HG03439 (cell line): ENCODE measurements around the gene EARS2.
"Not testable (repeated sequence)": the region's sequence is repeated elsewhere in the genome, so short reads cannot be mapped to it uniquely, and the experiment has no call there.

Source experiments
- ATAC-seq: cut with Tn5 transposase; IDR thresholded peaks from one replicate; pipeline ENCODE4 v1.9.1; 2021; ENCODE audit warnings: mild to moderate bottlenecking, moderate library complexity; ENCODE audit not compliant: unreplicated experiment

Gene EARS2

DNA sequence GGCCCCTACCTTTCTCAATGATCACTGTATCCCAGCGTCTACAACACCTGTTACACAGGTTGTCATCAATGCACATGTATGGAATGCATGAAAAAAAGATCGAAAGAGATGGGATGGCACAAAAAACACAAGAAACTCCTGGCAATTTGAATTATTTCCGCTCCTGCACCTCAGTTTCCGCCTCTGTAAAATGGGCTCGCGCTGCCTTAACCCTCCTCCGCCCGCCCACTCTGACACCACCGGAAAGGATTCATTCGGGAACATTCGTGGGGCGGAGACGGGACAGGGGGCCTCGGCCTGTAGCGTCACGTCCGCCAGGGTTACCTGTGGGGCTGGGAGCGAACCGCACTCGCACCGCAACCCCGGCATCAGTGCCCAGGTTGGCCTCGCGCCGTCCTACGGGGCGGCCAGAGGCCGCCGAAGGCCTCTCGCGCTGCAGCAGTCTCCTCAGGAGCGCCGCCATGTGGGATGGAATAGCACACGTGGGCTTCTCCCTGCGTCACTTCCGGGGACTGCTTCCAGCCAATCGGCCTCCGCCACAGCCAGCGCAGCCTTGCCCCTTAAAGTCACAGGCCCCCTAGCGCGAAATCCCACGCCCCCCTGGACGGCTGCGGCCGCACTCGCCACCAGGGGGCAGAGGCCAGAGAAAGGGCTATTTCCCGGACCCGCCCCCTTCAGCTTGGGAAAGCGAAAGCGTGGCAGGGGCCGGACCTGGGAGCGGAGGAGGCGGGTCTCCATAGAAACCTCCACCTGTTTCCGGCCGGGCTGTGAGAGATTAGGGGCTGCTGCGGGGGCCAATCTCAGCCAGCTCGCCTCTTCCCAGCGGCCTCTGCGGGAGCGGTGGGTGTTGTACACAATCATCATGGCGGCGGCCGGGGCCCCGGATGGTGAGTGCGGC is at the start of gene EARS2, which contains the start of gene UBFD1:
Gene EARS2, minus strand, starts transcription at position 470 of the 898 bp plus-strand sequence. Its CDS starts 7 bp downstream, at position 463.
Gene UBFD1, plus strand, starts transcription at position 847 of the 898 bp plus-strand sequence. Its CDS starts 16 bp downstream, at position 863.
- peak; percentile 88 for ATAC-seq

DNA sequence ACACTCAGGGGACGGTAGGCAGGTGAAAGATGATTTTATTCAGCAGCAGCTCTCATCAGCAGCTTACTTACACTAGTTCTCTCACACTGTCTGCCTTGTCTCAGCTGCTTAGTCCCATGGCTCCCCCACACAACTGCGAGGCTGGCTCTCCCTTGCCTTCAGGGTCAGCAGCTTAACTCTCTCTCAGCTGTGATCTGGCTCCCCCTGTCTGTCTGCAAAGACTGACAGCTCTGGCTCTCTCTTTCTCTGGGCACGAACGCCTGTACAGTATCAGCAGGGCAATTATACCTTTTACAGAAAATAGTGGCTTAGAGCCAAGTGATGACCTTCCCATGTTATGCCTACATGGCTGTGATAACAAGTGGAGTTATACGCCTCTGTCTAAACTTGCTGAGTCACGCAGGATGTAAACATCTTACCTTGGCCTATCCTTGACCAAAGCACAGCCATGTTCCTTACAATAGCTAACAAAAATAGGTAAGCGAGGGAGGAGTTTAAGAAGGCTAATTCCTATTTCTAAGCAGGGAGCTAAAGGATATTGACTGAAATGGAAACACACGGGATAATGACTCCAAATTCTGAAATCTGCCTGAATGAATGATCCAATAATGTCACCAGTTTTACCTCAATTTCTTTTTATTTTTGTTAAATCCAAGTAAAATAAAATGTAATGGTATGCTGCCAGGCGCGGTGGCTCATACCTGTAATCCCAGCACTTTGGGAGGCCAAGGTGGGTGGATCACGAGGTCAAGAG is 40.0 kb upstream of the EARS2 start:
- no peak for ATAC-seq

DNA sequence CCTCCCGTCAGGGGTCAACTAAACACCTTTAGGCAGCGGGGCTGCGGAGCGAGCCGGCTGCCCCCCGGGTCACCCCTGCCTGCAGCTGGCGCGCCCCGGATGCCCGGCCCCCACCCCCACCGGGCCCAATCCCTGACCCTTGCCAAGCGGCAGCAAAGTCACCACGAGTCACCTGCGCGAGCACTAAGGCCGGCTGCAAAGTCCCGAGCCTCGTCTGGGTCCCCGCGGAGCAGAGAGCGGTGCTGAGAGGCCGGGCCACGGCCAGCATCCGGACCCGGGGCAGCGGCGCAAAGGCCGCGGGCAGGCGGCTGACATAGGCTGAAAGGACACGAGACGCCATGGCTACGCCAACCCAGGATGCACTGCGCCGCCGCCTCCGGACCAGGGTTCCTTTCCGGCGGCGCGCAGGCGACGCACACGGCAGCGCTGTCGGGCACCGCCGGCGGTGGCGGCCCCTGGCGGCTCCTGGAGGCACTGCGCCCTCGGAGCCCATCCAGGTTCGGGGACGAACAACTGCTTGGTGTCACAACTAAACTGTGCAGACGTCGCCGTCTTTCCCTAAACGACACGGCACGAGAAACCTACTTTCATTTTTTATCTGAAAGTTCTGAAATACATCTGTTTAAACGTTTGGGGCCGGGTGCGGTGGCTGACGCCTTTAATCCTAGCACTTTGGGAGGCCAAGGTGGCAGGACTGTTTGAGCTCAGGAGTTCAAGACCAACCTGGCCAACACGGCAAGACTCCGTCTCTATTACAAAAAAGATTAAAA is 39.0 kb upstream of the EARS2 start, which contains the start of gene NDUFAB1:
Gene NDUFAB1, minus strand, starts transcription at position 366 of the 770 bp plus-strand sequence. Its CDS starts 26 bp downstream, at position 340.
- peak; percentile 89 for ATAC-seq

DNA sequence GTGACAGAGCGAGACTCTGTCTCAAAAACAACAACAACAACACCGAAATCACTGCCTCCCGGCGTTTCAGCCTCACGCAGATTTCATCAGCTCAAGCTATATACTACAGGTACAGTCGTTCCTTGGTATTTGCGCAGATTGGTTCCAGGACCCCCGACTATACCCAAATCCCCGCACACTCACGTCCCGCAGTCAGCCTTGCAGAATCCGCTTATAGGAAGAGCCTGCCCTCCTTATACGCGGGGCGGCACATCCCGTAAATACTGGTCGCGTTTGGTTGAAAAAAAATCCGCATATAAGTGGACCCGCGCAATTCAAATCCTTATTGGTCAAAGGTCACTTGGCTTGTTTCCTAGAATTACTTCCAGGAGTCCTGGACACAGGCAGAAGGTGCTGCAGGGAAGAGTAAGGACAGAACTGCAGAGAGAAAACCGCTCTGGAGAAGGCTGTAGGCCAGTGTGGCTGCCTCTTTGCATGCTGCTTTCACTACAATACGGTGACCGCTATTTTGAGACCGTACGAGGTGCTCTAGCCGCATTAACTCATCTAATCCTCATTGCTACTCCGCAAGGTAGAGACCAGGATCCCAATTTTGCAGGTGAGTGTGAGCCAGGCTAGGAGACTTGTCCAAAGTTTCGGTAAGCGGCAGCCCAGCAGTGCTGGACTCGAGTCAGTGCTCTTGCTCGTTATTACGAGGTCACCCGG is 38.2 kb upstream of the EARS2 start:
- ATAC-seq = no peak

- ATAC-seq = no peak
Measured at GRCh38 chr16:23594186-23594585, 37.0 kb upstream of the EARS2 start.

- no peak for ATAC-seq
Measured at GRCh38 chr16:23590181-23590580, 33.0 kb upstream of the EARS2 start.

DNA sequence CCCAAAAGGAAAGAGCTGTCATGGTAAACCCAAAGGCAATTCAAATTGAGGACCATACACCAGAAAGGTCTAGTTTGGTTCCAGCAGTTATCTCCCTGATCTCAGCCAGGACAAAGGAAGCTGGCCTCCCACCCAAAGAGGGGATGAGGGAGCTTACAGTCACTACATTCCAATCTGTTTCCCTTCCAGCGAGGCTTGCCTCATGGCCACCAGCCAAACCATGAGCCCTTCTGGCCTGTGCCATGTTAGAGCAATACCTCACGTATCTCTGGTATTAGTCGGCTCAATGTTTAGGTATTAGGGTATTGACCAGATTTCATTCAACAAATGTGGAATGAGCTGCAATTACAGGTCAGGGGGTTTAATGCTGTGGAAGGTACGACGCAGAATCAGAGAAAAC is 30.6 kb upstream of the EARS2 start:
- ATAC-seq = no peak

- ATAC-seq = no peak
Measured at GRCh38 chr16:23584186-23585076, 27.3 kb upstream of the EARS2 start.

DNA sequence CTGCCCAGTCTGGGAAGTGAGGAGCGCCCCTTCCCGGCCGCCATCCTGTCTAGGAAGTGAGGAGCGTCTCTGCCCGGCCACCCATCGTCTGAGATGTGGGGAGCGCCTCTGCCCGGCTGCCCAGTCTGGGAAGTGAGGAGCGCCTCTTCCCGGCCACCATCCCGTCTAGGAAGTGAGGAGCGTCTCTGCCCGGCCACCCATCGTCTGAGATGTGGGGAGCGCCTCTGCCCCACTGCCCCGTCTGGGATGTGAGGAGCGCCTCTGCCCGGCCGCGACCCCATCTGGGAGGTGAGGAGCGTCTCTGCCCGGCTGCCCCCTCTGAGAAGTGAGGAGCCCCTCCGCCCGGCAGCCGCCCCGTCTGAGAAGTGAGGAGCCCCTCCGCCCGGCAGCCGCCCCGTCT is 26.1 kb upstream of the EARS2 start:
- ATAC-seq = not testable (repeated sequence)

- no peak for ATAC-seq
Measured at GRCh38 chr16:23581764-23582163, 24.6 kb upstream of the EARS2 start.

GRCh38 chr16:23580391-23580790 is 23.2 kb upstream of the EARS2 start:
- ATAC-seq = no peak

DNA sequence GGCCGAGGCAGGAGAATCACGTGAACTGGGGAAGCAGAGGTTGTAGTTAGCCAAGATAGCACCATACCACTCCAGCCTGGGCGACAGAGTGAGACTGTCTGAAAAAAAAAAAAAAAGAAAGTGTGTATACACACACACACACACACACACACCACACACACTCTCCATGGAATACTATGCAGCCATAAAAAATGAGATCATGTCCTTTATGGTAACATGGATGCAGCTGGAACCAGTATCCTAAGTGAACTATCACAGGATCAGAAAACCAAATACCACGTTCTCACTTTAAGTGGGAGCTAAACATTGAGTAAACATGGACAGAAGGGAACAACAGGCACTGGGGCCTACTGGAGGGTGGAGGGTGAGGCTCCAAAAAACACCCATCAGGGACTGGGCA is 22.2 kb upstream of the EARS2 start:
- no peak for ATAC-seq

DNA sequence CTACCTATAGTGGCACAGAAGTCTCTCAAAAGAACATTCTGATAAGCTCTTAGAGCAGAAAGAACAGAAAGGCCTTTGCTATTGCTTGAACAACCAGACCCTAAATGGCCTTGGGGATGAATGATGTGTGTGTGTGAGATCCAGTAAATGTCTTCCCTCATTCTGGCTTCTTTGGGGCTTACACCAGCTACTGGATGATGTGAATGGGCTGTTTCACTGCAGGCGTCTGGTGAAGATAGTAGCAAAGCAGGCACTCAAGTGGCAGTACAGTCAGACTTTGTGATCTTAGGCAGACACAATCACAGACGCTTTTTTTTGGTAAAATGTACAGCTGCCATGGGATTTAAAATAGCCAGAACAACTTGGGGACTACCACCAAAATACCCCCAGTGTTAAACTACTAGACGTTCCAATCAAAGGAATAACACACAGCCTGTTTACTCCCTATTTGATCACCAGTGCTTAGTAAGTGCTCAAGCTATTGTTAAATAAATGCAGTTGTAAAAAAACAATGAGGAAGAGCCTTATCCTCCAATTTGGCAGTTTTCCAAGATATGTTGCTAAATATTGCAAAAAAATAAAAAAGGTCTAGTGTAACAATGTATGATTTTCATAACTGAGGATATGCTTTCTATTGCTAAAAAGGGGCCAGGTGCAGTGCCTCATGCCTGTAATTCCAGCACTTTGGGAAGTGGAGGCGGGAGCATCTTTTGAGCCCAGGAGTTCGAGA is 21.1 kb upstream of the EARS2 start:
- no peak for ATAC-seq

DNA sequence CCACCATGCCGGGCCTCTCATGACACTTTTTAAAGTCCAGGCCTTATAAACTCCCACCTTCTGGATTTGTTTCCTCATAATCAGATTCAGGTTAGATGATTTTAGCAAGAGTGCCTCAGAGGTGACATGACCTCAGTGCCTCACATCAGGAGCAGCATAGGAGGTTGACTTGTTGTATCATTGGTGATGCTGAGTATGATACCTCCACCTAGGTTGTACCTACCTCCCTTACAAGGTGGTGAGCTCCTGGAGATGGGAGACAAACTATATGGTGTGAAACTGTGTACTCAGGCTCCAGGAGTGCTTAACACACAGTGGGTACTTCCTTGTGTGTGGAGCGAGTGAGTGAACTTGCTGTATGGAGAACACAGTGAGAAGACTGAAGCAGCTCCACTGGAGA is 20.3 kb upstream of the EARS2 start:
- no peak for ATAC-seq

- ATAC-seq = no peak
Measured at GRCh38 chr16:23575834-23576233, 18.7 kb upstream of the EARS2 start.

GRCh38 chr16:23573817-23574216 is 16.7 kb upstream of the EARS2 start:
- ATAC-seq = no peak

DNA sequence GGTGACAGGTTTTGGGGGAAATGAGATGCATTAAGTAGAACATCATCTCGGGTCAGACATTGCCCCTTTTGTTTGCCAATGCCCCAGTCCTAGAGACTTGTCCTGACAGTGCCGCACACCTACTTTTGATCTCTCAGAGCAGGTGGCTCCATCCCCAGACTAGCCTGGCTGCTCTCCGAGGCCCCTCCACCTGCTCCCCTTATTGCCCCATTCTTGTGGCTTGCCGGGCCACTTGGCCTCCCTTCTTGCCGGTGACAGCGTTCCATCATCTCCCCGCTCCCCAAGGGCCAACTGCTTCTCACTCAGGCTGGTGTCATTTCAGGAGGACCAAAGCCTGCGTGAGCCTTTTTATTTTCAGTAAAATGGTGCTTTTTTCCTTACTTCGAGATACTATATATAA is 15.2 kb upstream of the EARS2 start:
- no peak for ATAC-seq

DNA sequence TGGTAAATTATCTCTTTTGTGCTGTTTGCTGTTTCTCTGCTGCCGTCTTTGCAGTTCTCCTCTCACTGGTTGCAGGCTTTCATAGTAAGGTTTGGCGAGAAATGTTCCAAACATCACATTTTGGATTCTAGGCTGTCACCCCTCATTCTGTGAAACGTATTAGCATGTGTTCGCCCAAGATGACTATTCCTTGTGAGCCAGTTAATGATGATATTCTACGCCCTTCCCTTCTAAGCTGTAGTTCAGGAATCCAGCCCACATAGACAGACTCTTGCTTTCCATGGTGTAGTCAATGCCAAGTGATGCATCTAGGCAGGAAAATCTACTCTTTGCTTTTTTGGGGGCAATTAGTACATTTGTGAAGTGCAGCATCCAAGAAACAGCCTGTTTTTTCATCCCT is 14.7 kb upstream of the EARS2 start:
- ATAC-seq = no peak
